ENCODE data around the gene SEC23IP.

DNA sequence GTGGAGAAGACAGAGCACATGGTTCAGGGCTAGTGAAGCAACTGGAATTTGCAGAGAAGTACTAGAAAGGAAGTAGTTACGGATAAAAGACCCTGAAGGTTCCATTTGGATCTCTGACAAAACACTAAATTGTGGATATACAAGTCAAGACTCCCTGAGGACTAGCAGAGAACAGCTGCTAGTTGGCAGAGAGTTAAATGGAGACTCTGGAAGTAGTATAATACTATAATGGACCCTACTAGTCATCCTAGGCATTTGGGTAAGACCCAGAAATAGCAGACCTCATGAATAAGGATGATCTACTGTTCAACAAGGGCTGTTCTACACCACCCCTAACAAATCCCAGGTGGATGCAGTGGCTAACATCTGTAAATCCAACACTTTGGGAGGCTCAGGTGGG lies 39.0 kb upstream of the SEC23IP start:
- TF ChIP-seq POLR2A (IDR thresholded peaks at IDR 0.05; ENCODE audit: low read length) (no peak), GATA1 (IDR thresholded peaks at IDR 0.05; ENCODE audit: low read depth, low read length) (no peak)
